Measurements from ENCODE around the gene SMARCC1.

Gene SMARCC1

DNA sequence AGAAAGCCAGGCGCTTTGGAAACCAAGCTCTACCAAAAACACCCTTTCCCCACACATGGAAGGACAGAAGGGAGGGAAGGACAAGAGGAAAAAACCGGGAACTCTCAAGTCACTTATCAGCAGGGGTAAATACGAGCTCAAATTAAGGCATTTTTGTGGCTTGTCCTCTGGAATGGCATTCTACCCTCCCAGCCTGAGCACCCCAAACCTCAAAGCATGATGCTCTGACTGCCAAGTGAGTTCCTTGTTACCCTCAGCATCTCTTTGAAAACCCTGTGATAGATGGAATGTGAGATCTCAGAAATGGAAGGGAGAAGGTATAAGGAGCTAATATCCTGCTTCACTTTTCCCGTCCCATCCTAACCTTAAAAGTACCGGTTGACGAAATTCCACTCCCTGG is 194.9 kb downstream of the SMARCC1 start:
- Histone ChIP-seq H3K27me3 (ENCODE audit: low read depth, low read length) (no peaks in the 10 kb centered on the region), H2AFZ (ENCODE audit: low read depth, low read length) (no peak overlapping the region), H3K9ac (ENCODE audit: low read length) (no peak overlapping the region), H3K4me3 (ENCODE audit: low read length) (no peak overlapping the region), H3K79me2 (ENCODE audit: low read length) (no peaks in the 10 kb centered on the region), H3K9me3 (ENCODE audit: insufficient read depth, low read length) (no peaks in the 10 kb centered on the region), H4K20me1 (ENCODE audit: insufficient read depth, low read length) (peaks cover 1% of the 10 kb centered on the region; the same call in 1 of the 2 replicates), H3K36me3 (replicated peaks; ENCODE audit: low read depth, low read length) (peaks cover 65% of the 10 kb centered on the region), H3K27ac (ENCODE audit: low read length) (no peak overlapping the region), H3K4me2 (ENCODE audit: low read length) (no peak overlapping the region), H3K4me1 (ENCODE audit: low read length) (no peaks in the 10 kb centered on the region)
- TF ChIP-seq CTCF (IDR thresholded peaks at IDR 0.05; ENCODE audit: low read depth, low read length) (no peak), EZH2phosphoT487 (IDR thresholded peaks at IDR 0.05; ENCODE audit: low read depth) (no peak)

DNA sequence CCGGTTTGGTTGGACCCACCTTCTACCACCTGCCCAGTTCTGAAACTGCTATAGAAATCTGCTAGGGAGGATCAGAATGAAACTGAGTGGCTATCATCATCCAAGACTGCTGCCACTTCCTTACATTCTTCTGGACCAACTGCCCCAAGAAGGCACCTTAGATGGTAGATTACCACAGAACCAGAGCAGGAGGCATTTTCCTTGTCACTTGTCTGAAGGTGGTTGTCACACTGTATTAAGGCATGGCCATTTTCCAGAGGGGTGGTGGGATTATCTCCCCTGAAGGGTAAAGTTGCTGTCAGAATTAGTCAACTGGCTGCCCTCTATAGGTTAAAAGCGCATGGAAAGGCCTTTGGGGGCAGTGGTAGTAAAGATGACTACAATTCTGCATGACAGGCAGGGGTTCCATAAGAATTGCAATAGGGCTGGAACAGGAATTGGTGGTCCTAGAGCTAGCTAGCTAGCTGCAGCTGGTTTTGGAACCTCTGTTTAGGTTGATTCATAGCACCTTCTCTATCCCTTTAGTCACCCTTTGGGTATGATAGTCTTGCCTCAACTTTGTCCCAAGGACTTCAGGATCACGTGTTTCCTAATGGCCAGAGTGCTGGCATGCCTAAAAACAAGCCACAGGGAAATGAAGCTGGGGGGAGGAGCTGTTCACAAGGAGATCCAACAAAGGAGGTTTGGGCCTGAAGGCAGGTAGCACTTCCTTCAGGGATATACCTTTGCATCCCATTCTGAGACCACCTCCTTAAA is 198.2 kb downstream of the SMARCC1 start:
- TF ChIP-seq EZH2phosphoT487 (IDR thresholded peaks at IDR 0.05; ENCODE audit: low read depth): no peak
- TF ChIP-seq CTCF (IDR thresholded peaks at IDR 0.05; ENCODE audit: low read depth, low read length): no peak
- Histone ChIP-seq H3K4me2 (ENCODE audit: low read length) (no peak overlapping the region), H3K9me3 (ENCODE audit: insufficient read depth, low read length) (no peaks in the 10 kb centered on the region), H4K20me1 (ENCODE audit: insufficient read depth, low read length) (no peaks in the 10 kb centered on the region; the same call in 1 of the 2 replicates), H3K4me3 (ENCODE audit: low read length) (no peak overlapping the region), H3K4me1 (ENCODE audit: low read length) (no peaks in the 10 kb centered on the region), H3K27me3 (ENCODE audit: low read depth, low read length) (no peaks in the 10 kb centered on the region), H2AFZ (ENCODE audit: low read depth, low read length) (no peak overlapping the region), H3K9ac (ENCODE audit: low read length) (no peak overlapping the region), H3K79me2 (ENCODE audit: low read length) (no peaks in the 10 kb centered on the region), H3K27ac (ENCODE audit: low read length) (no peak overlapping the region), H3K36me3 (replicated peaks; ENCODE audit: low read depth, low read length) (peaks cover 40% of the 10 kb centered on the region)

GRCh38 chr3:47581835-47582234 is 199.9 kb downstream of the SMARCC1 start:
- Histone ChIP-seq H3K9me3 (ENCODE audit: insufficient read depth, low read length) (no peaks in the 10 kb centered on the region), H3K4me1 (ENCODE audit: low read length) (no peaks in the 10 kb centered on the region), H3K27me3 (ENCODE audit: low read depth, low read length) (no peaks in the 10 kb centered on the region), H2AFZ (ENCODE audit: low read depth, low read length) (no peak overlapping the region), H3K9ac (ENCODE audit: low read length) (no peak overlapping the region), H3K4me2 (ENCODE audit: low read length) (no peak overlapping the region), H3K27ac (ENCODE audit: low read length) (no peak overlapping the region), H3K36me3 (replicated peaks; ENCODE audit: low read depth, low read length) (peaks cover 25% of the 10 kb centered on the region), H3K79me2 (ENCODE audit: low read length) (no peaks in the 10 kb centered on the region), H3K4me3 (ENCODE audit: low read length) (no peak overlapping the region), H4K20me1 (ENCODE audit: insufficient read depth, low read length) (no peaks in the 10 kb centered on the region; the same call in 1 of the 2 replicates)
- TF ChIP-seq EZH2phosphoT487 (IDR thresholded peaks at IDR 0.05; ENCODE audit: low read depth) (no peak), CTCF (IDR thresholded peaks at IDR 0.05; ENCODE audit: low read depth, low read length) (no peak)

- no peak overlapping the region for H3K4me3 ChIP-seq (ENCODE audit: low read length)
- H3K9ac ChIP-seq (ENCODE audit: low read length): no peak overlapping the region
- no peak overlapping the region for H2AFZ ChIP-seq (ENCODE audit: low read depth, low read length)
- H3K9me3 ChIP-seq (ENCODE audit: insufficient read depth, low read length): no peaks in the 10 kb centered on the region
- H4K20me1 ChIP-seq (ENCODE audit: insufficient read depth, low read length): no peaks in the 10 kb centered on the region; the same call in 1 of the 2 replicates
- no peaks in the 10 kb centered on the region for H3K4me1 ChIP-seq (ENCODE audit: low read length)
- no peaks in the 10 kb centered on the region for H3K79me2 ChIP-seq (ENCODE audit: low read length)
- H3K27ac ChIP-seq (ENCODE audit: low read length): no peak overlapping the region
- peaks cover 21% of the 10 kb centered on the region for H3K36me3 ChIP-seq (replicated peaks; ENCODE audit: low read depth, low read length)
- no peak overlapping the region for H3K4me2 ChIP-seq (ENCODE audit: low read length)
- TF ChIP-seq CTCF (IDR thresholded peaks at IDR 0.05; ENCODE audit: low read depth, low read length) (no peak), EZH2phosphoT487 (IDR thresholded peaks at IDR 0.05; ENCODE audit: low read depth) (no peak)
- no peaks in the 10 kb centered on the region for H3K27me3 ChIP-seq (ENCODE audit: low read depth, low read length)
Measured at GRCh38 chr3:47581422-47581821, 200.3 kb downstream of the SMARCC1 start.

All from OCI-LY3 (cell line).